ENCODE measurements around the gene OR4X2.
"Not testable (repeated sequence)": the region's sequence is repeated elsewhere in the genome, so short reads cannot be mapped to it uniquely, and the experiment has no call there.

The OR4X2 gene, protein sequence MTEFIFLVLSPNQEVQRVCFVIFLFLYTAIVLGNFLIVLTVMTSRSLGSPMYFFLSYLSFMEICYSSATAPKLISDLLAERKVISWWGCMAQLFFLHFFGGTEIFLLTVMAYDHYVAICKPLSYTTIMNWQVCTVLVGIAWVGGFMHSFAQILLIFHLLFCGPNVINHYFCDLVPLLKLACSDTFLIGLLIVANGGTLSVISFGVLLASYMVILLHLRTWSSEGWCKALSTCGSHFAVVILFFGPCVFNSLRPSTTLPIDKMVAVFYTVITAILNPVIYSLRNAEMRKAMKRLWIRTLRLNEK

DNA sequence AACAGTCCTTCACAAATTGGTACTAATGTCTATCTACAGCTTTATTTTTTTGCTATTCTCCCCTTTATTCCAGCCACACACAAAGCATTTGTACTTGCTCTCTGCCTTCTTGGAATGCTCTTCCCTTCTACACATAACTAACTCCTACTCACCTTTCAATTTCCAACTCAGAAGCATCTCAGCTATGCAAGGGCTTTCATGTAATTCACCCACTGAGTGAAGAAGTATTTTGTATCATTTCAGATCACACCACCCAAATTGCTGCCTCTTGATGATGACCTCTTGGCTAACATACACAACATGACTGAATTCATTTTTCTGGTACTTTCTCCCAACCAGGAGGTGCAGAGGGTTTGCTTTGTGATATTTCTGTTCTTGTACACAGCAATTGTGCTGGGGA lies at the start of gene OR4X2:
Gene OR4X2, plus strand, starts transcription at position 301 of the 400 bp plus-strand sequence. Its CDS starts 0 bp downstream, at position 301.
- H3K27ac Mint-ChIP-seq, result no peak within 1 kb of the TSS
- DNase-seq, result no peak
- no peaks in the 10 kb centered on the region for H3K4me1 Mint-ChIP-seq (ENCODE audit: low read depth)
- H3K36me3 Mint-ChIP-seq (ENCODE audit: low read depth), result no peaks in the 10 kb centered on the region
- no peaks in the 10 kb centered on the region for H3K9me3 Mint-ChIP-seq
- peaks cover 36% of the 10 kb centered on the region for H3K27me3 Mint-ChIP-seq
- no peak within 1 kb of the TSS for H3K4me3 Mint-ChIP-seq

DNA sequence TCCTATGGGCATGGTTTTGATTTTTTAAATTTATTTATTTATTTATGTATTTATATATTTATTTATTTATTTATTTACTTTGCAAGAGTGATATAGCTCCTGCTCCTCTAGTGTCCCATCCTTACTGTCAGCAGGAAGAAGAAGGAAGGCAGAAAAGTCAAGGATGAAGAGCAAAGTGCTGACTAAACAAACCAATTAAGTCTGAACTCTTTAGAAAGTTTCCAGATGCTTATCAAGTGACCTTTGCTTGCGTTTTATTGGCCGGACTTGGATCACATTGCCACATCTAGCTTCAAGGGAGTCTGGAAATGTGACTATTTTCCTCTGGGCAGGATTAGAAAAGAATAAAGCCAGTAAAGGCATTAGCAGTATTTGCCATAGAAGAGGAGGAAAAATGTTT lies 37.0 kb upstream of the OR4X2 start:
- Mint-ChIP-seq H3K27ac (no peak overlapping the region), H3K4me1 (ENCODE audit: low read depth) (no peaks in the 10 kb centered on the region), H3K36me3 (ENCODE audit: low read depth) (no peaks in the 10 kb centered on the region), H3K4me3 (no peak overlapping the region), H3K9me3 (no peaks in the 10 kb centered on the region), H3K27me3 (peaks cover 36% of the 10 kb centered on the region)
- no peak for DNase-seq

DNA sequence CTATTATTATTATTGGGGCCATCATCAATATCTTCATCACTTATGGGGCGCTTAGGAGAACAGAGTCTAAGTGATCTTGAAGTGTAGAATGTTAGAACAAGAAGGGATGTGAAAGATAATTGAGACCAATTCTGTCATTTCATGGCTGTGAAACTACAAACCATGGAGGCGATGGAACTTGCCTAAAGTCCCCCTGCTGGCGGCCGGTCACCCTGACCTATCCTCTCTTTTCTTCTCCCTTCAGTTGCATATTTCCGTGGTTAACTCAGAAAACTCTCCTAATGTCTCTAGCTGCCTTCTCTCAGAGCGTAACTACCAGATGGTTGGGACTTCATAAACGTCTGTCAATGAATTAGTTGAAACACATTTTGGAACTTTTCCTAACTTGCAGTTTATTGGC lies 34.9 kb upstream of the OR4X2 start:
- Mint-ChIP-seq H3K27me3 (peaks cover 30% of the 10 kb centered on the region), H3K27ac (no peak overlapping the region), H3K9me3 (no peaks in the 10 kb centered on the region), H3K36me3 (ENCODE audit: low read depth) (no peaks in the 10 kb centered on the region), H3K4me1 (ENCODE audit: low read depth) (no peaks in the 10 kb centered on the region), H3K4me3 (no peak overlapping the region)
- no peak for DNase-seq

DNA sequence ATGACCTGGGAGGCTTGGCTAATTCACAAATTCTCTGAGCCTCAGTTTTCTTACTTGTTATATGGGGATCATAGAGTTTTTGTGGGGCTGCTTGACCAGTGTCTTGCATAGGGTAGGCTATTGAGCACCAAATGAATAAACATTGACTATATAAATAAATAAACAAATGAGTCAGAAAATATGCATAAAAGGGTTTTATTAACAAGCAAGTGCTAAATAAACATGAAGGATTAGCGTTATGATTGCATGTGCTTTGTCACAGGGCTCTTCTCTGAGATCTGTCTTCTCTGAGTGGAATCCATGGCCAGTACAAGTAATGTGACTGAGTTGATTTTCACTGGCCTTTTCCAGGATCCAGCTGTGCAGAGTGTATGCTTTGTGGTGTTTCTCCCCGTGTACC lies 28.4 kb upstream of the OR4X2 start, which contains the start of gene OR4B1:
Gene OR4B1, plus strand, starts transcription at position 301 of the 400 bp plus-strand sequence. Its CDS starts 0 bp downstream, at position 301.
- no peak within 1 kb of the TSS for H3K4me3 Mint-ChIP-seq
- H3K27me3 Mint-ChIP-seq, result peaks cover 5% of the 10 kb centered on the region
- H3K27ac Mint-ChIP-seq, result no peak within 1 kb of the TSS
- H3K36me3 Mint-ChIP-seq (ENCODE audit: low read depth), result no peaks in the 10 kb centered on the region
- no peaks in the 10 kb centered on the region for H3K9me3 Mint-ChIP-seq
- no peaks in the 10 kb centered on the region for H3K4me1 Mint-ChIP-seq (ENCODE audit: low read depth)
- DNase-seq, result no peak

DNA sequence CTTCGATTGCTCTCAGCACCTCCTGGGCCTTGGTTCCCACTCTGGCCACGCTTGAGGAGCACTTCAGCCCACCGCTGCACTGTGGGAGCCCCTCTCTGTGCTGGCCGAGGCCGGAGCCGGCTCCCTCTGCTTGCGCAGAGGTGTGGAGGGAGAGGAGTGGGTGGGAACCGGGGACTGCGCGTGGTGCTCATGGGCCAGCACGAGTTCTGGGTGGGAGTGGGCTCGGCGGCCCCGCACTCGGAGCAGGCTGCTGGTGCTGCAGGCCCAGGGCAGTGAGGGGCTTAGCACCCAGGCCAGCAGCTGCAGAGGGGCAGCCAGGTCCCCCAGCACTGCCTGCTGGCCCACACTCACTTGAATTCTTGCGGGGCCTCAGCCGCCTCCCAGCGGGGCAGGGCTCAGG lies 16.1 kb upstream of the OR4X2 start:
- H3K36me3 Mint-ChIP-seq (ENCODE audit: low read depth), result no peaks in the 10 kb centered on the region
- no peak for DNase-seq
- peaks cover 9% of the 10 kb centered on the region for H3K27me3 Mint-ChIP-seq
- H3K4me1 Mint-ChIP-seq (ENCODE audit: low read depth), result no peaks in the 10 kb centered on the region
- no peak overlapping the region for H3K27ac Mint-ChIP-seq
- H3K4me3 Mint-ChIP-seq, result no peak overlapping the region
- no peaks in the 10 kb centered on the region for H3K9me3 Mint-ChIP-seq

DNA sequence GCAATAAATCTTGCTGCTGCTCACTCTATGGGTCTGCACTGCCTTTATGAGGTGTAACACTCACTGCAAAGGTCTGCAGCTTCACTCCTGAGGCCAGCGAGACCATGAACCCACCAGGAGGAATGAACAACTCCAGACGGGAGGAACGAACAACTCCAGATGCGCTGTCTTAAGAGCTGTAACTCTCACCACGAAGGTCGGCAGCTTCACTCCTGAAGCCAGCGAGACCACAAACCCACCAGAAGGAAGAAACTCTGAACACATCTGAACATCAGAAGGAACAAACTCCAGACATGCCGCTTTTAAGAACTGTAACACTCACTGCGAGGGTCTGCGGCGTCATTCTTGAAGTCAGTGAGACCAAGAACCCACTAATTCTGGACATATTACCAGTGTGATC lies 14.8 kb upstream of the OR4X2 start:
- not testable (repeated sequence) for DNase-seq; H3K4me1 Mint-ChIP-seq (ENCODE audit: low read depth); H3K4me3 Mint-ChIP-seq; H3K36me3 Mint-ChIP-seq (ENCODE audit: low read depth); H3K9me3 Mint-ChIP-seq; H3K27ac Mint-ChIP-seq
- H3K27me3 Mint-ChIP-seq, result peaks cover 14% of the 10 kb centered on the region

DNA sequence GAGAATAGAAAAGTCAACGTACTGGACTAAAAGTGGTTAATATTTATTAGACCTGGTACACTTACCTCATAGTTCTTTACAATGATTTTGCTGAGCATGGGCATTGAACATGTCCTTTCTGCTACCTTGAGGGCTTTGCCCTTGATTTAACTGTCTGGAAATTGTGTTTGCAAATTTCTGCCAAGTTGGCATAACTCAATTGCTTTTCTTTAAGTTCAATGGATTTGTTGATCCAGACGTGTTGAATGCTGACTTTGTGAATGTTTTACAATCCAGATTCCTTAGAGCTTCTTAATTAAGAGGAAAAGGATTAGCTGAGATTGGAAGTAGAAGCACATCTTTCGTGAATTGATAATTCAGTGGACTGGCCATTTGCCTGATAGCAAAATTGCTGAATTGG lies 7.2 kb upstream of the OR4X2 start:
- H3K4me3 Mint-ChIP-seq, result no peak overlapping the region
- peaks cover 53% of the 10 kb centered on the region for H3K27me3 Mint-ChIP-seq
- no peak for DNase-seq
- no peak overlapping the region for H3K27ac Mint-ChIP-seq
- no peaks in the 10 kb centered on the region for H3K36me3 Mint-ChIP-seq (ENCODE audit: low read depth)
- H3K4me1 Mint-ChIP-seq (ENCODE audit: low read depth), result no peaks in the 10 kb centered on the region
- no peaks in the 10 kb centered on the region for H3K9me3 Mint-ChIP-seq

DNA sequence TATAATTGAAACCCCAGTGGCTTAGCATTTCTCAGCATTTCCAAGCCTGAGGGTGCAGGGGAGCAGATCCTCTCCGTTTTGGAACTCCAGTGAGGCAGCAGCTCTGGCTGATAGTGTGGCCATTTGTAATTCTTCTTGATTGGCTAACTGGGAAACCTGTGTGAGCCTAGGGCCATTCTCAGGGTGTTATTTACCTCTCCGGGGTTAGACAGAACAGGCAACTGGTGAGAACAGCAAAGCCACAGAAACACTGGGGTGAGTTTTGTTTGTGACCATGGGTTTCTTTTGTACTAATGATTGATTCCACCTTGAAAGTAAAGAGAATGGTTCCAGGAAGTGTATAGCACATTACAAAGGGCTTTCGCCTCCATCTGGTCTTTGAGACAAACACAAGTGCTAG lies 2.4 kb upstream of the OR4X2 start:
- H3K4me1 Mint-ChIP-seq (ENCODE audit: low read depth), result no peaks in the 10 kb centered on the region
- no peaks in the 10 kb centered on the region for H3K9me3 Mint-ChIP-seq
- no peak overlapping the region for H3K27ac Mint-ChIP-seq
- H3K4me3 Mint-ChIP-seq, result no peak overlapping the region
- peaks cover 46% of the 10 kb centered on the region for H3K27me3 Mint-ChIP-seq
- DNase-seq, result no peak
- no peaks in the 10 kb centered on the region for H3K36me3 Mint-ChIP-seq (ENCODE audit: low read depth)

DNA sequence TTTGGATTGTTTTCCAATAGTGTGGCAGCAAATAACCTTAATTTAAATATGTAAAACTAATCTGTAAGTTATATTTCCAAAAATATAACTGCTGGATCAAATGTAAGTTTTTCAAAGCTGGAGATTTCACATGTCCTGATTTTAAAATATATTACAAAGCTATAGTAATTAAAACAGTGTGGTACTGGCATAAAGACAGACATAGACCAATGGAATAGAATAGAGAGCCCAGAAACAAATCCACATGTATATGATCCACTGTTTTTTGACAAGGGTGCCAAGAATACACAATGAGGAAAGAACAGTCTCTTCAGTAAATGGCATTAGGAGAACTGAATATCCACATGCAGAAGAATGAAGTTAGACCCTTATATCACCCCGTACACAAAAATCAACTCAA lies 4.0 kb downstream of the OR4X2 start:
- no peak for DNase-seq
- H3K4me1 Mint-ChIP-seq (ENCODE audit: low read depth), result no peaks in the 10 kb centered on the region
- H3K4me3 Mint-ChIP-seq, result no peak overlapping the region
- H3K27ac Mint-ChIP-seq, result no peak overlapping the region
- H3K9me3 Mint-ChIP-seq, result no peaks in the 10 kb centered on the region
- H3K36me3 Mint-ChIP-seq (ENCODE audit: low read depth), result no peaks in the 10 kb centered on the region
- H3K27me3 Mint-ChIP-seq, result peaks cover 22% of the 10 kb centered on the region

DNA sequence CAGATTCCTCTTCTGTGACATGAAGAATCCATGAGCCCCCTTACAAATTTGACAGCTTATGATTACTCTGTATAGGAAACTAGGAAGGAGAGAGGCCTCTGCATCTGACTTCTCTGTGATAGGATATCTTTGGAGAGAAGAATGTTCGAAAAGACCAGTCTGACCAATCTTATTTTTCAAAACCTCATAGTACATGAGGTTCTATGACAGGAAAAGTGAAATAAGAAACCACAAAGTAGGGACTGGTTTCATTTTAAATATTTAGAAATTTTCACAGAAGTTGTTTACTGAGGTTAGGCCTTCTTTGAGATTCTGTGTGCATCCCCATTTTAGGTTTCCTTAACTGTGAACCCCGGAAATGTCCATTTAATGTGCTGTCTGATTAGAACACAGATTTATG lies 16.7 kb downstream of the OR4X2 start:
- H3K27ac Mint-ChIP-seq, result no peak overlapping the region
- H3K4me1 Mint-ChIP-seq (ENCODE audit: low read depth), result no peaks in the 10 kb centered on the region
- no peaks in the 10 kb centered on the region for H3K9me3 Mint-ChIP-seq
- H3K27me3 Mint-ChIP-seq, result peaks cover 16% of the 10 kb centered on the region
- H3K36me3 Mint-ChIP-seq (ENCODE audit: low read depth), result no peaks in the 10 kb centered on the region
- DNase-seq, result no peak
- H3K4me3 Mint-ChIP-seq, result no peak overlapping the region

DNA sequence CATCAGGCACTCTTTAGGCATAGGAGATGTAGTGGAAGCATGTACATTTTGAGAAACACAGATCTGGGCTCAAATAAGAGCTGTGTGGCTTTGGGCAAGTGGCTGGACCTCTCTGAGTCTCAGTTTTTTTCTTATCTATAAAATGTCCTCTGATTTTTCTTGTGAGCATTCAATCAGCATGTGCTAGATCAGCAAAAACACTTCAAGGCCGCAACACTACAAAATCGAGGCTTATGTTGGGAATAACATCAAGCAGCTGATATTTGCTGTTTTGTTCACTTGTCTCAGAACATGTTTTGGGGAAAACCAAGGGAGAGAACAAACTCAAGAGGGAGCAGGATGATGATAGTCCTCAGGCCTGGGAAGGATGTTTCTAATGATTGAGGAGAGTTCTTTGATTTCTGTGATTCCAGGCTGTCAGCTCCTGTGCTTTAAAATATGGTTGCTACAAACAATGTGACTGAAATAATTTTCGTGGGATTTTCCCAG lies 18.6 kb downstream of the OR4X2 start, which contains the start of gene OR4X1:
Gene OR4X1, plus strand, starts transcription at position 439 of the 489 bp plus-strand sequence. Its CDS starts 0 bp downstream, at position 439.
- no peaks in the 10 kb centered on the region for H3K36me3 Mint-ChIP-seq (ENCODE audit: low read depth)
- DNase-seq, result no peak
- no peak within 1 kb of the TSS for H3K27ac Mint-ChIP-seq
- no peaks in the 10 kb centered on the region for H3K4me1 Mint-ChIP-seq (ENCODE audit: low read depth)
- H3K9me3 Mint-ChIP-seq, result no peaks in the 10 kb centered on the region
- H3K27me3 Mint-ChIP-seq, result no peaks in the 10 kb centered on the region
- no peak within 1 kb of the TSS for H3K4me3 Mint-ChIP-seq

DNA sequence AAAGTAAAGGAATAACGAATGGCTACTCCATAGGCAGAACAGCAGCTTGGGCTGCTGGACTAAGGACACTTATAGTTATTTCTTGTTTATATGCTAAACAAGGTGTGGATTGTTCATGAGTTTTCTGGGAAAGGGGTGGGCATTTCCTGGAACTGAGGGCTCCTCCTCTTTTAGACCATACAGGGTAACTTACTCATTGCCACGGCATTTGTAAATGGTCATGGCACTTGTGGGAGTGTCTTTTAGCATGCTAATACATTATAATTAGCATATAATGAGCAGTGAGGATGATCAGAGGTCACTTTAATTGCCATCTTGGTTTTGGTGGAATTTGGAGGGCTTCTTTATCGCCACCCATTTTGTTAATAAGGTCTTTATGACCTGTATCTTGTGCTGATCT lies 25.7 kb downstream of the OR4X2 start:
- Mint-ChIP-seq H3K36me3 (ENCODE audit: low read depth) (no peaks in the 10 kb centered on the region), H3K9me3 (no peaks in the 10 kb centered on the region), H3K4me3 (no peak overlapping the region), H3K27ac (no peak overlapping the region), H3K4me1 (ENCODE audit: low read depth) (no peaks in the 10 kb centered on the region), H3K27me3 (peaks cover 12% of the 10 kb centered on the region)
- DNase-seq, result no peak

DNA sequence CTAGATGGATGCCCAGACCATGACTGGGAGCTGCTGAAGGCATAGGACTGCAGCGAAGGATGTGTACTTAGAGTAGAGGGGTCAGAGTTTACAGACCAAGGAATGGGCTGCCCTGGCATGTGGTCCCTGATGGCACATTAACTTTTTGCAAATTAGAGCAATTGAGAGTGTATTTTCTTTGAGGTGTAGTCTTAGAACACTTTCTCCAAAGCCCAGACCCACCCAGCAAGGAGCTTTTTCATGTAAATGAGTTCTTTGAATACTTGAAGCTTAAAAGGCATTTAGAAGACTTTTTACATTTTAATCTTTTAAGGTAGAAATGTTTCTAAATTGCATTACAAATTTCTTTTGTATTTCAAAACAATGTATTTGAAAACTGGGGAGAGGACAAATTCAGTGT lies 27.7 kb downstream of the OR4X2 start:
- Mint-ChIP-seq H3K27me3 (peaks cover 12% of the 10 kb centered on the region), H3K4me3 (no peak overlapping the region), H3K9me3 (no peaks in the 10 kb centered on the region), H3K4me1 (ENCODE audit: low read depth) (no peaks in the 10 kb centered on the region), H3K36me3 (ENCODE audit: low read depth) (no peaks in the 10 kb centered on the region), H3K27ac (no peak overlapping the region)
- no peak for DNase-seq
